CD4-positive, alpha-beta T cell treated with Interleukin-10 for 1 hour (primary cell): ENCODE data around the gene SCN2A.
"Not testable (repeated sequence)": the region's sequence is repeated elsewhere in the genome, so short reads cannot be mapped to it uniquely, and the experiment has no call there.

ENCODE experiments used
- DNase-seq: peaks from one replicate; pipeline ENCODE4 v3.0.0-alpha.2; 2020

The SCN2A gene

GRCh38 chr2:165256618-165257017, 17.4 kb downstream of the SCN2A start:
- DNase-seq: no peak

GRCh38 chr2:165260347-165260746, 21.1 kb downstream of the SCN2A start:
- DNase-seq: not testable (repeated sequence)

- DNase-seq: no peak
Observed at GRCh38 chr2:165268754-165269153, 29.5 kb downstream of the SCN2A start.

- DNase-seq: no peak
Observed at GRCh38 chr2:165273176-165273575, 34.0 kb downstream of the SCN2A start.

GRCh38 chr2:165274698-165275097, 35.5 kb downstream of the SCN2A start:
- DNase-seq: no peak

- DNase-seq: no peak
Observed at GRCh38 chr2:165275932-165276331, 36.7 kb downstream of the SCN2A start.

GRCh38 chr2:165277295-165277694, 38.1 kb downstream of the SCN2A start:
- no peak for DNase-seq

GRCh38 chr2:165277860-165278656, 38.8 kb downstream of the SCN2A start:
- DNase-seq: no peak

- no peak for DNase-seq
Observed at GRCh38 chr2:165280356-165280755, 41.1 kb downstream of the SCN2A start.

GRCh38 chr2:165281387-165281786, 42.2 kb downstream of the SCN2A start:
- no peak for DNase-seq

GRCh38 chr2:165283342-165283741, 44.1 kb downstream of the SCN2A start:
- DNase-seq: no peak

- DNase-seq: no peak
Observed at GRCh38 chr2:165287094-165287778, 48.0 kb downstream of the SCN2A start.

GRCh38 chr2:165289069-165289468, 49.9 kb downstream of the SCN2A start:
- no peak for DNase-seq

- peak; percentile 86 for DNase-seq
Observed at GRCh38 chr2:165293440-165294420, 54.5 kb downstream of the SCN2A start.

- no peak for DNase-seq
Observed at GRCh38 chr2:165294912-165295311, 55.7 kb downstream of the SCN2A start.

GRCh38 chr2:165295643-165296042, 56.4 kb downstream of the SCN2A start:
- DNase-seq: no peak

GRCh38 chr2:165305391-165306096, 66.3 kb downstream of the SCN2A start:
- DNase-seq: no peak

GRCh38 chr2:165307317-165307716, 68.1 kb downstream of the SCN2A start:
- no peak for DNase-seq

GRCh38 chr2:165311949-165312348, 72.7 kb downstream of the SCN2A start:
- no peak for DNase-seq

GRCh38 chr2:165312999-165313398, 73.8 kb downstream of the SCN2A start:
- DNase-seq: no peak

GRCh38 chr2:165313509-165313908, 74.3 kb downstream of the SCN2A start:
- no peak for DNase-seq

GRCh38 chr2:165328272-165328671, 89.1 kb downstream of the SCN2A start:
- peak; percentile 19 for DNase-seq
